Endometrial microvascular endothelial cells (primary cell): ENCODE results near the gene EYS. TPM values are rescaled to one million over a fixed set of nuclear protein-coding genes. Genes with fewer than 3 reads are reported as not detected.

Source experiments
- in situ Hi-C: cut with HindIII; loops from 2 replicates; pipeline ENCODE4 v1.10.0; 2017; ENCODE audit warnings: low sequenced_read_pairs, low pct_unique_long_range_greater_than_20kb; ENCODE audit errors: inconsistent ontology term
- total RNA-seq: library from RNA; depleted of rRNA; stranded (reverse); fragments of >200 nt; gene quantifications from one replicate; pipeline ENCODE4 v1.2.3, GENCODE V29; 2015; ENCODE audit errors: inconsistent ontology term

Gene EYS
- total RNA-seq, 1 donor from 2014 or later: not detected

GRCh38 chr6:64220801-64221200 lies 1486.2 kb downstream of the EYS start:
- in situ Hi-C loops: no loop called here

DNA sequence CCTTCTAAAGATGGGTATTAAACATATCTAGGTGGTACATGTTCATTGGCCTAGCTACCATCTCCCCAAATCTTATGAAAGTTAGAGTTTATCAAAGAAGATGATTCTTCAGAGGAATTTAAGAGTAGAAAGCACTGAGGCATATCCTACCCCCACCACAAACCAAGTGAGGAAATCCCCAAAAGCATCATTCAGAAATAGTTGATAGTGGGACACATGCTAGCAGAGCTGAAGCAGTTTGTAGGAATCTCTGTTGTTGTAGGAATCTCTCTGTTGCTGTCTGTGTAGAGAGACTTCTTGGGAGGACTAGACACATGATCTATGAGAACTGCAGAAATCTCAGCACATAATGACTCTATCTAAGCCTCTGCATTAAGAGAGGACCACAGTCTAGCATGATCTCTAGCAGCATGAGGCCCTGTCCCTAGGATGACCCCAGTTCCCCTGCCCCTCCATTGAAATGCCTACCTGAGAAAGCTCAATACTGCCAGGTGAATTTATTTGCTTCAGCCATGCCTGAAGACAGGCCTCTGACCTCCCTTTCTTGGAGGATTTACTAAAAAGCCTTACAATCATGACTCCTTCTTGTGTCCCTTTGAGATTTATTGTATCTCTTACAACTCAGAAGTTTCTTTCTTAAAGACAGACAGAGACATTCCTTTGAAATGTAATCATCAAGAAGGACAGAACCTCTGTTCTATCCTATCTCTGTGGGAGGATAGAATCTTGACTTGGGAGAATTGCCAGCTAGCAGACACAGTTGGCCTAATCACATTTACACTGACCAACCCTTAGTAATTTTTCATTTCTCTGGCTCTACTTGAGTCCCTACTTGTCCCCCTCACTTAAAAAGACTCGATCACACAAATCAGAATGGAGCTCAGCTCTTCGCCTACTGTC lies 1489.1 kb downstream of the EYS start:
- in situ Hi-C loops: no loop called here

- in situ Hi-C loops: no loop called here
Observed at GRCh38 chr6:64214373-64214772, 1492.7 kb downstream of the EYS start.

- in situ Hi-C loops: no loop called here
Observed at GRCh38 chr6:64213697-64214096, 1493.3 kb downstream of the EYS start.

- in situ Hi-C loops: no loop called here
Observed at GRCh38 chr6:64197246-64197645, 1509.8 kb downstream of the EYS start.

- in situ Hi-C loops: no loop called here
Observed at GRCh38 chr6:64186592-64186991, 1520.4 kb downstream of the EYS start.

- in situ Hi-C loops: no loop called here
Observed at GRCh38 chr6:64185621-64186020, 1521.4 kb downstream of the EYS start.

DNA sequence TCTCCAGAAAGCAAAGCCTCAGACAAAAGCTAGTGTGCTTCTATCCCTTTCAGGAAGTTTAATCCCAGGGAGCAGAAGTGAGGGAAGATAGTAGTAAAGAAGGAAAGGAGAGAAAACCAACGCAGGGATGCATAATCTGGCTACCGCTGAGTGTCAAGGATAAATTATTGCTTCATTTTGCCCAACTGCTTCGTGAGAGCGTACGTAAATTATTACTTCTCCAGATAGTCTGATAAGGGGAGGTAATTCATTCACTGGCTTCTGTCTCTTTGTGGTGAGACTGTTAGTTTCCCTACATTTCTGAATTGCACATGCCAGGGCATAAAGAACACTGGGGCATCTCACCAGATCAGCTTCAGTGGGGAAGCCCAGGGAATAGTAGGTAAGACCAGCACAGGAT lies 1531.7 kb downstream of the EYS start:
- in situ Hi-C loops: no loop called here

- in situ Hi-C loops: no loop called here
Observed at GRCh38 chr6:64170316-64170715, 1536.7 kb downstream of the EYS start.

DNA sequence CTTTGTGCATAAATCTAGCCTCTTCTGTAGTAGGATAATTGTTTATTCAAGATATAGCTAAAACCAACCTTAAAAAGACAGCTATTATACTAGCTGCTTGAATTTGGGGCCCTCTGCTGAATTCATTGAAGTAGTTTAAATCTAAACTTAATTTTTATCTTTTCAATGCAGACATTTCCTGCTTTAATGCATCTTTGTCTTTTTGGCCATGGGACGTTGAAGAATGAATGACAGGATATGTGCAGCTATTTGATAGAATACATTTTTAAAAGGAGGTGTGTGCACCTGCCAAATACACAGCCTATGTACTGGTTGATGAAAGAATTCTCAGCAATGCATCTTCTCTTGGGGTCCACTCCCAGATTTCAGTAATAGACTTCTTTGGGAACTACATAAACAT lies 1546.5 kb downstream of the EYS start:
- in situ Hi-C loops: no loop called here

DNA sequence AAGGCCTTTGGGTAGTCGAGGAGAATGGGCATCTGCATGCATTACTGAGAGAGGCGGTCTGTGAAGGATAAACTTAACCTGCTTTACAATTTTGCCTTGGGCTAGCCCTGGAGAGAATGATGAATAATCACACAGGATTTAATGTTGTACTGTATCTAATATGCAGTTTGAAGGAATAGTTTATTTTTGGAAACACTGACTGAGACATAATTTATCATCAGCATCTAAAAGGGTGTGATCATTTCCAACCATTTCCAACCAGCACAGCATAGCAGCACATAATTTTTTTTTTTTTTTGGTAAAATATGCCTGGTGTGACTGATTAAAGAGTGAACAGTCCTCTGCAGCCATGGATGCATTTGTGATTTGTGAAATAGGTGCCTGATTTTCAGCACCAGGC lies 1552.0 kb downstream of the EYS start:
- in situ Hi-C loops: no loop called here

- in situ Hi-C loops: no loop called here
Observed at GRCh38 chr6:64146876-64147275, 1560.2 kb downstream of the EYS start.

- in situ Hi-C loops: no loop called here
Observed at GRCh38 chr6:64146094-64146493, 1560.9 kb downstream of the EYS start.

GRCh38 chr6:64145658-64146057 lies 1561.4 kb downstream of the EYS start:
- in situ Hi-C loops: no loop called here

DNA sequence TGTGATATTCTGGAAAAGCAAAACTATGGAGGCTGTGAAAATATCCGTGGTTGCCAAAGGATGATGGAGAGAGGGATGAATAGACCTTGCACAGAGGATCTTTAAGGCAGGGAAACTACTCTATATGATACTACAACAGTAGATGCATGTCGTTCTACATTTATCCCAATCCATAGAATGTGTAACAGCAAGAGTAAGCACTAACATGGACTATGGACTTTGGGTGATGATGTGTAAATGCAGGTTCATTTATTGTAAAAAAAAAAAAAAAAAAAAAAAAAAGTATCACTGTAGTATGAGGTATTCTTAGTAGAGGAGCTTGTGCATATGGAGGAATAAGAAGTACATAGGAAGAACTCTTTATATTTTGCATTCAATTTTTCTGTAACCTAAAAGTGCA lies 1563.9 kb downstream of the EYS start:
- in situ Hi-C loops: no loop called here

DNA sequence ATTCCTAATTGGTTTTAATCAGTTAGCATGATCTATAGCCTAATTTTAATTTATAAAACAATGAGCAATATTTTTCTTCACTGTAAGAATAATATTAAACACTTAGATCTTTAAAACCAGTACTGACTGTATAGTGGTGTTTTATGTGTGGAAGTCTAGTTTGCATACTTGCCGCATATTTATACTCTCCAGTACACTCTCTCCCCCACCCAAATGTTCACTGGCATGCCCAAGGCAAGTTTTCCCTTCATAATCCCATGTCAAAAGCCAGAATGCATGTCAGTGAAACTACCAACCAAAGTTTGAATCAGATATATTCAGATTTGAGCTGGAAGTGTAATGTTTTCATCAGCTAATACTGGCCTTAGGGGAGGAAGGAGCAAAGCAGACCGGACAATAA lies 1565.3 kb downstream of the EYS start:
- in situ Hi-C loops: no loop called here

- in situ Hi-C loops: no loop called here
Observed at GRCh38 chr6:64128301-64129024, 1578.6 kb downstream of the EYS start.

DNA sequence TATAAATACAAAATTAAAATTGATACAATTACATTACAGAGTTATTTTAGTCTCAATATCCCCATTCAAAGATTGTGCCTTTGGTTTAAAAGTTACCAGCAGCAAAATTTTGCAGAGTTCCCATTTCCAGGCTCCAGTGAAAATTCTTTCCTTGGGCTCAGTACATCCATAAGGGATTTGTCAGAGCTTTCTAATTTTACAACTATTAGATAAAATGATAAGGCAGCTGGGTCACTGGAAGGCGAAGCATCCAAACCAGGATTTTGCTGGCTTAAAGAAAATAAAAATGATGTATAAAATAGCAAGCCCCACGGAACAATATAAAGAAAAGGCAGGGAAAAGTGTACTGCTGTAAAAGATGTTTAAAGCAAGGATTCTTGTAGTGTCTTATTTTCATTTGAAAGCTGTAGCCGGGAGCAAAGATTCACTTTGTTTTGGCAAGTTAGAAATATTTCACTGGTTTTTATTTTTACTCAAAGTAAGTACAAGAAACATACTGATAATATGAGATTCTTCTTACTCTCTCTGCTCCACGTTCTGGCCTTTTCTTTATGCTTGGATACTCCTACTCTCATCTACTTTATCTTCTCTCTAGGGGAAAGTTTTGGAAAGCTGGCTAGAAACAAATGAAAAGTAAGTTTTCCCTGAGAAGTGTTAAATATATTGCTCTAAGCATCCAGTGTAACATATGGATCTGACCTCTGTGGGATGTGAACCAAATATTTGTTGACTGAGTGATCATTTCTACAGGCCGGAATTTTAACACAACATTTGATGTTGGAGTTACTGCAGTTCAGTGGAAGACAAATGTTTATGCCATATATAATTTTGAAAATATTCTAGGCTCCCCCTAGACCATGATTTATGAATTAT lies 1583.0 kb downstream of the EYS start:
- in situ Hi-C loops: no loop called here

GRCh38 chr6:64122712-64123375 lies 1584.2 kb downstream of the EYS start:
- in situ Hi-C loops: no loop called here
